K562 (cell line): ENCODE data around the gene CKM. TPM values are rescaled to one million over a fixed set of nuclear protein-coding genes. Genes with fewer than 3 reads are reported as not detected.

ENCODE experiments used
- ATAC-seq: fragments of 200-7000 bp; cut with Tn5 transposase; 3 replicates; pipeline ENCODE4 v1.9.1; 2020; ENCODE audit warnings: moderate library complexity
- BruUV-seq: library from RNA; stranded (reverse); fragments of 400-500 nt; replicated peaks from 2 replicates; lab custom pipeline; 2021; lab: Mats Ljungman, UMichigan
- CTCF ChIA-PET: fragments of 300-600 bp; formaldehyde crosslinking; extraction: SDS; loops from one replicate; lab custom pipeline; 2021; ENCODE audit warnings: low intra/inter-chr PET ratio; lab: Yijun Ruan, JAX
- POLR2A ChIA-PET: fragments of 300-600, 350-650 bp; sonication (Branson Sonifier 250); formaldehyde crosslinking; extraction: SDS; loops from one replicate; lab custom pipeline; 2021; ENCODE audit warnings: antibody characterized with exemption, inconsistent platforms; lab: Yijun Ruan, JAX
- DNase-seq, 4 experiments: peaks; one replicate each; pipeline versions ENCODE4 v3.0.0 to v3.0.0-alpha.2; 2011 to 2018; ENCODE audit warnings: low spot score in 3 of 4, mixed read lengths in 3 of 4; ENCODE audit errors: extremely low read depth in 1 of 4
- FAIRE-seq: peaks from 2 replicates; lab custom pipeline; 2011; peaks lifted over from hg19 to GRCh38; lab: Jason Lieb, UNC
- H2AFZ ChIP-seq: 2 replicates; pipeline ENCODE4 v1.6.0; 2011; ENCODE audit warnings: low read depth, low read length, control low read depth, inconsistent platforms
- H3K27ac ChIP-seq: fragments of 200-600 bp; 3 replicates; pipeline ENCODE4 v1.8.0; 2011; ENCODE audit warnings: low read depth, mild to moderate bottlenecking, control low read depth, inconsistent platforms, low read length, moderate library complexity, mixed read lengths; ENCODE audit errors: extremely low read depth
- H3K27me3 ChIP-seq, 2 experiments: fragments of 300-600 bp in 1 of 2; 2 replicates in 1 of 2; 3 replicates in 1 of 2; pipeline versions ENCODE4 v1.6.0 to v1.8.0; 2011; ENCODE audit warnings: inconsistent platforms in 2 of 2, low read length in 2 of 2, mild to moderate bottlenecking in 1 of 2, mixed read lengths in 1 of 2, moderate library complexity in 1 of 2; ENCODE audit not compliant: control insufficient read depth in 2 of 2, insufficient read depth in 2 of 2
- H3K36me3 ChIP-seq: fragments of 300-600 bp; 3 replicates; pipeline ENCODE4 v1.8.0; 2011; ENCODE audit warnings: mild to moderate bottlenecking, low read length, inconsistent platforms; ENCODE audit not compliant: control insufficient read depth, insufficient read depth
- H3K4me1 ChIP-seq, 2 experiments: fragments of 200-600 bp in 1 of 2; replicated peaks in 1 of 2; 2 replicates in 1 of 2; 3 replicates in 1 of 2; pipeline versions ENCODE4 v1.5.1 to v1.8.0; 2011; ENCODE audit warnings: inconsistent platforms in 2 of 2, low read length in 2 of 2, mild to moderate bottlenecking in 1 of 2, mixed read lengths in 1 of 2, moderate library complexity in 1 of 2; ENCODE audit not compliant: control insufficient read depth in 2 of 2, insufficient read depth in 2 of 2
- H3K4me2 ChIP-seq: 2 replicates; pipeline ENCODE4 v1.6.1; 2011; ENCODE audit warnings: low read length, control low read depth, inconsistent platforms, mixed read lengths; ENCODE audit not compliant: insufficient read depth
- H3K4me3 ChIP-seq: fragments of 200-600 bp; sonication (generic), shearing (Covaris generic); 2 replicates; pipeline ENCODE4 v1.5.1; 2016; ENCODE audit warnings: control low read depth, inconsistent platforms
- H3K79me2 ChIP-seq: fragments of 200-600 bp; 3 replicates; pipeline ENCODE4 v1.8.0; 2011; ENCODE audit warnings: low read length, inconsistent platforms; ENCODE audit not compliant: control insufficient read depth, insufficient read depth
- H3K9ac ChIP-seq, 2 experiments: 2 replicates each; pipeline versions ENCODE4 v1.6.0 to v1.6.1; 2011; ENCODE audit warnings: low read depth in 2 of 2, low read length in 2 of 2, control low read depth in 1 of 2, inconsistent platforms in 1 of 2, mild to moderate bottlenecking in 1 of 2, mixed read lengths in 1 of 2; ENCODE audit not compliant: insufficient read depth in 1 of 2
- H3K9me1 ChIP-seq: one replicate; pipeline ENCODE4 v1.6.0; 2011; ENCODE audit warnings: inconsistent platforms, mild to moderate bottlenecking, low read length, moderate library complexity; ENCODE audit not compliant: control insufficient read depth, insufficient read depth
- H3K9me3 ChIP-seq: replicated peaks from 2 replicates; pipeline ENCODE4 v1.5.1; 2011; ENCODE audit warnings: low read depth, low read length, inconsistent platforms; ENCODE audit not compliant: control insufficient read depth, insufficient read depth
- H4K20me1 ChIP-seq: replicated peaks from 2 replicates; pipeline ENCODE4 v1.6.1; 2011; ENCODE audit warnings: low read length, inconsistent platforms, mixed read lengths; ENCODE audit not compliant: control insufficient read depth, insufficient read depth
- POLR2A ChIP-seq: fragments of 450-650 bp; conservative IDR thresholded peaks from 2 replicates; pipeline ENCODE4 v1.6.1; 2016
- POLR2H ChIP-seq: IDR thresholded peaks from 2 replicates; pipeline ENCODE4 v1.6.1; 2016; ENCODE audit warnings: missing genetic modification characterization, low read depth, mild to moderate bottlenecking, control low read depth, missing compliant biosample characterization, moderate library complexity
- RFX5 ChIP-seq: IDR thresholded peaks from 2 replicates; pipeline ENCODE4 v1.6.1; 2011; ENCODE audit warnings: low read depth, mild to moderate bottlenecking, improper control_type of control experiment, low read length
- WGBS: fragments of 100-300 bp; shearing (Covaris generic); methylation state at CpG from one replicate; pipeline ENCODE4 v1.1.6; 2016; ENCODE audit warnings: low coverage, mixed read lengths; ENCODE audit not compliant: insufficient coverage; ENCODE audit errors: missing lambda C conversion rate; 5-methylcytosine and 5-hydroxymethylcytosine counted together
- in situ Hi-C: fragments of 300-500 bp; cut with MboI; formaldehyde crosslinking; loops from 4 replicates; pipeline ENCODE4 v1.15.0; 2018; ENCODE audit warnings: inconsistent platforms, mixed read lengths
- intact Hi-C: fragments of 100-400 bp; cut with micrococcal nuclease; formaldehyde crosslinking; loops from 2 replicates; pipeline ENCODE4 v1.14.2; 2022
- polyA plus RNA-seq, 8 experiments: library from polyadenylated mRNA; depleted of rRNA in 4 of 8; stranded (reverse) in 5 of 8; unstranded in 3 of 8; fragments of >200 nt; fragmentation: Nextera tagmentation in 2 of 8; fragmentation: Illumina TruSeq in 1 of 8; extraction: Ambion mirVana in 2 of 8; extraction: Trizol in 1 of 8; gene quantifications; 2 replicates each; pipeline versions ENCODE4 v1.2.1 to v1.2.3, GENCODE V29; 2011 to 2014; ENCODE audit warnings: inconsistent platforms in 1 of 8, missing spikeins in 1 of 8
- total RNA-seq, 7 experiments: library from RNA; depleted of rRNA in 6 of 7; stranded (reverse); fragments of >200 nt in 6 of 7; fragmentation: Illumina TruSeq in 2 of 7; extraction: Trizol in 2 of 7; gene quantifications; 2 replicates each; pipeline versions ENCODE4 v1.2.1 to v1.2.3, GENCODE V29; 2011 to 2021; ENCODE audit warnings: low replicate concordance in 1 of 7
- TF ChIP-seq, protein P1 (sequence below), 2 experiments: fragments of 250-450 bp in 1 of 2; fragments of 450-650 bp in 1 of 2; sonication (Bioruptor Pico) in 1 of 2; IDR thresholded peaks; 2 replicates each; pipeline versions ENCODE4 v1.6.1 to v1.8.0; 2016 to 2021; ENCODE audit warnings: mild to moderate bottlenecking in 2 of 2, moderate library complexity in 2 of 2, missing compliant biosample characterization in 1 of 2, missing genetic modification characterization in 1 of 2
- TF ChIP-seq, protein P2 (sequence below): sonication (generic); formaldehyde crosslinking; IDR thresholded peaks from 2 replicates; pipeline ENCODE4 v1.8.0; 2022; ENCODE audit warnings: mild to moderate bottlenecking, missing genetic modification reagents, borderline replicate concordance

Gene CKM
- total and polyA plus RNA-seq, 9 of the 15 experiments (the other 6 are each of a cell fraction or from before 2014, with no cell fraction given), result 0.06 to 0.17 (median 0.09) TPM; not detected in 4

DNA sequence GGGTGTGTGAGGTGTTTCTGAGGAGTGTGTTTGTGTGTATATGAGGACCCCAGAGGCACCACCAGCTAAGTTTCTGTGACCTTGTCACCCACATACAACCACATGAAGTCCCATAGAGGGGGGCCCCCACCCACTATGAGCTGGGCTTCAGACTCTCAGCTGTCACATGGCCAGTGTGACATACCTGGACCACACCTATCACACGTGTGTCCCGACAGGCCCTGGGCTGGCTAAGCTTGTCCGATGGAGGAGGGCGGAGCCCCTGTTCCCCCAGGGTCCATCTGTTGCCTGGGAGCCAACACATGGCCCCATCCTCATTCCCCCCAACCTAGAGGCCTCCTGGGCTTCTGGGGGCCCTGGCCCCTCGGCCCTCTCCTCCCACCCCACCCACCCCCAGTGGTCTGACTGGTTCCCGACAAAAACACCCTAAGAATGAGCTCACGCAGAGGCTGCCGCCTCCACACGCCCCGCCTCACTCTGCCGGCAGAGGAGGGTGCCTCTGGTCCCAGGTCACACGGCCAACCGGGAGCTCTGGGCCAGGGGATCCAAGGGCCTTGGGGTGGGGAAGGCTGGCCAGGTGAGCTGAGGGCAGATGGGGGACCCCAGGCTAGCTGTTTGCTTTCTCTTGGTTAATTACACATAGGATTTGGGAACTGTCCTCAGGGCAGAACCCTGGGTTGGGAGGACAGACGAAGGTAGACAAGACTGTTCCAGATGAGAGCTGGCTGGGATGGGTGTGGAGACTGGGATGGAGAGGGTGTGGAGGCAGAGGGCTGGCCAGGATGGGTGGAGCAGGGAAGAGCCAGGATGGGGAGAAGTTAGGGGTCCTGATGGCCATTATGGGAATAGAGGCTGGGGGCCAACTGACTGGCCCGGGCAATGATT is 22.2 kb upstream of the CKM start:
- H3K9me1 ChIP-seq, result no peaks in the 10 kb centered on the region
- H3K27me3 ChIP-seq, result peaks cover 8 to 13% of the 10 kb centered on the region in 2 experiments; a peak in 3 of 5 replicates
- no peaks in the 10 kb centered on the region for H3K9me3 ChIP-seq
- intact Hi-C loops (no loop called here), in situ Hi-C loops (no loop called here)
- H3K27ac ChIP-seq, result no peak overlapping the region
- FAIRE-seq (no peak), DNase-seq (no peak), ATAC-seq (no peak)
- H3K4me3 ChIP-seq, result no peak overlapping the region
- POLR2A ChIA-PET, result interaction anchor here (0.6 to 2.5 kb wide), 4 partner anchors 9 to 295 kb away, joined by 3 to 6 read pairs (median 4); no protein-coding TSS in a partner anchor
- TF ChIP-seq, protein P1, sequence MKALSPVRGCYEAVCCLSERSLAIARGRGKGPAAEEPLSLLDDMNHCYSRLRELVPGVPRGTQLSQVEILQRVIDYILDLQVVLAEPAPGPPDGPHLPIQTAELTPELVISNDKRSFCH (CRISPR knock-in tag; IDR thresholded peaks at IDR 0.05), result no peak
- TF ChIP-seq, protein P1 (tag; IDR thresholded peaks at IDR 0.05), result no peak
- TF ChIP-seq POLR2A, result no peak
- H4K20me1 ChIP-seq, result peaks cover 2% of the 10 kb centered on the region; the same call in 1 of the 2 replicates
- no TSS peak for BruUV-seq
- no peak overlapping the region for H2AFZ ChIP-seq
- H3K4me2 ChIP-seq, result no peak overlapping the region
- CTCF ChIA-PET, result no interaction called here
- peaks cover 5 to 67% of the 10 kb centered on the region in 2 experiments; a peak in 4 of 5 replicates for H3K4me1 ChIP-seq
- peak overlapping the region in 1 of 2 experiments; percentile 73; a peak in 1 of 4 replicates for H3K9ac ChIP-seq
- no peaks in the 10 kb centered on the region for H3K79me2 ChIP-seq
- H3K36me3 ChIP-seq, result peaks cover 6% of the 10 kb centered on the region; the same call in 1 of the 3 replicates
- WGBS, result 19% methylated on average over 11 of the region's 15 CpGs

DNA sequence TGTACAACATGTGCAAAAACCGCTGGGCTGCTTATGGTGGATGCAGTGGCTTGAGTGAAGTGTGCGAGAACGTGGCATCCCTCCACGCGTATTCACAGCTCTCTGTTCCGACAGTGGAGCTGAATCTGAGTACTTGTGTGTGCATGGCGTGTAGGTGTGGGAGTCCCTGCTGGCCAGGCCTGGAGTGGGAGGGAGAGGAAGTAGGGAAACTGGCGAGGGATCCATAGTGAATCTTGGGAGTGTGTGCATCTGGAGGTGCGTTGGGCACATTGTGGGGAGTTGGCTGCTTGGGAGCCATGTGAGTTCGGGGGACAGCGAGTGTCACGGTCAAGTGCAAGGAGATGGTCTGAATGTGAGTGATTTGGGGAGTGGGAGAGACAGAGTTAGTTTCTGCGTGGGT is 20.2 kb upstream of the CKM start:
- no peak for ATAC-seq
- POLR2A ChIA-PET, result no interaction called here
- no peaks in the 10 kb centered on the region for H3K9me3 ChIP-seq
- DNase-seq, result no peak
- H3K36me3 ChIP-seq, result no peaks in the 10 kb centered on the region
- H3K79me2 ChIP-seq, result no peaks in the 10 kb centered on the region
- H3K27me3 ChIP-seq, result peaks cover 8 to 13% of the 10 kb centered on the region in 2 experiments; a peak in 3 of 5 replicates
- WGBS, result 52% methylated on average over 13 of the region's 13 CpGs
- BruUV-seq, result no TSS peak
- CTCF ChIA-PET, result no interaction called here
- H3K4me2 ChIP-seq, result no peak overlapping the region
- H3K9ac ChIP-seq, result peak overlapping the region in 1 of 2 experiments; percentile 75; a peak in 1 of 4 replicates
- peaks cover 7 to 56% of the 10 kb centered on the region in 2 experiments; a peak in 4 of 5 replicates for H3K4me1 ChIP-seq
- no peak overlapping the region for H2AFZ ChIP-seq
- no peak overlapping the region for H3K27ac ChIP-seq
- in situ Hi-C loops, result no loop called here
- no peaks in the 10 kb centered on the region for H3K9me1 ChIP-seq
- no peak overlapping the region for H3K4me3 ChIP-seq
- no peak for FAIRE-seq
- intact Hi-C loops, result no loop called here
- H4K20me1 ChIP-seq, result no peaks in the 10 kb centered on the region
- TF ChIP-seq RFX5 (no peak), POLR2H (tag) (no peak)
- TF ChIP-seq, protein P2, sequence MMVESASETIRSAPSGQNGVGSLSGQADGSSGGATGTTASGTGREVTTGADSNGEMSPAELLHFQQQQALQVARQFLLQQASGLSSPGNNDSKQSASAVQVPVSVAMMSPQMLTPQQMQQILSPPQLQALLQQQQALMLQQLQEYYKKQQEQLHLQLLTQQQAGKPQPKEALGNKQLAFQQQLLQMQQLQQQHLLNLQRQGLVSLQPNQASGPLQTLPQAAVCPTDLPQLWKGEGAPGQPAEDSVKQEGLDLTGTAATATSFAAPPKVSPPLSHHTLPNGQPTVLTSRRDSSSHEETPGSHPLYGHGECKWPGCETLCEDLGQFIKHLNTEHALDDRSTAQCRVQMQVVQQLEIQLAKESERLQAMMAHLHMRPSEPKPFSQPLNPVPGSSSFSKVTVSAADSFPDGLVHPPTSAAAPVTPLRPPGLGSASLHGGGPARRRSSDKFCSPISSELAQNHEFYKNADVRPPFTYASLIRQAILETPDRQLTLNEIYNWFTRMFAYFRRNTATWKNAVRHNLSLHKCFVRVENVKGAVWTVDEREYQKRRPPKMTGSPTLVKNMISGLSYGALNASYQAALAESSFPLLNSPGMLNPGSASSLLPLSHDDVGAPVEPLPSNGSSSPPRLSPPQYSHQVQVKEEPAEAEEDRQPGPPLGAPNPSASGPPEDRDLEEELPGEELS, result no peak
